OCI-LY1 (cell line): Measurements from ENCODE around the gene BTRC.

Experiments
- CTCF ChIP-seq: fragments of 200-600 bp; sonication (generic), shearing (Covaris generic); IDR thresholded peaks from 2 replicates; pipeline ENCODE4 v1.5.1; 2017; ENCODE audit warnings: mild to moderate bottlenecking, antibody characterized with exemption, low read length, moderate library complexity, mixed read lengths
- EZH2 ChIP-seq: fragments of 200-600 bp; sonication (generic), shearing (Covaris generic); IDR thresholded peaks from 2 replicates; pipeline ENCODE4 v1.8.0; 2017; ENCODE audit warnings: borderline replicate concordance, mixed run types, mild to moderate bottlenecking, antibody characterized with exemption, low read length, moderate library complexity, mixed read lengths

GRCh38 chr10:101552442-101552841 lies 198.5 kb downstream of the BTRC start:
- TF ChIP-seq CTCF (no peak), EZH2 (no peak)
